Measurements from ENCODE around the gene CAMKK2.

DNA sequence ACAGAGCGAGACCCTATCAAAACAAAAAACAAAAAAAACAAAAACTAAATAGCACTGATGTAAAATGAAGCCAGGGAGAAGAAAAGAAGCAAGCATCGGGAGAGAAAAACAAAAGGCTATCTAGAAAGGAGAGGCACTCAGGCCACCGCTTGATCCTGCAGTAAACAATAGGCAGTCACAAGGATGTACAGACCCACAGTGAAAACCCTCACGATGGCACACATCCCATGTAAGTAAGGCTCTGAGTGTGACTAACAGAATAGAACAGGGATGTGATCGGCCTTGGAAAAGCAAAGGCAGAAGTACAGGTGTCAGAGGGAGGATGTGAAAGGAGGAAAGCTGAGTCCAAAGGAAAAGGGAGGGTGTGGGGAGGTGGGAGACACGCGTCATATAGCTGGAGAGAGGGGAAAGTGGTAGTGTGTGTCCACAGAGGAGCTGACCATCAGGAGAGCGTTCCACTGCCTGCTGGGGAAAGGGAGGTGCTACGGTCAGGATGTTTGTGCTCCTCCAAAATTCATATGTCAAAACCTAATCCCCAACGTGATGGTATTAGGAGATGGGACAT is 31.5 kb downstream of the CAMKK2 start:
- TF ChIP-seq, protein P1, sequence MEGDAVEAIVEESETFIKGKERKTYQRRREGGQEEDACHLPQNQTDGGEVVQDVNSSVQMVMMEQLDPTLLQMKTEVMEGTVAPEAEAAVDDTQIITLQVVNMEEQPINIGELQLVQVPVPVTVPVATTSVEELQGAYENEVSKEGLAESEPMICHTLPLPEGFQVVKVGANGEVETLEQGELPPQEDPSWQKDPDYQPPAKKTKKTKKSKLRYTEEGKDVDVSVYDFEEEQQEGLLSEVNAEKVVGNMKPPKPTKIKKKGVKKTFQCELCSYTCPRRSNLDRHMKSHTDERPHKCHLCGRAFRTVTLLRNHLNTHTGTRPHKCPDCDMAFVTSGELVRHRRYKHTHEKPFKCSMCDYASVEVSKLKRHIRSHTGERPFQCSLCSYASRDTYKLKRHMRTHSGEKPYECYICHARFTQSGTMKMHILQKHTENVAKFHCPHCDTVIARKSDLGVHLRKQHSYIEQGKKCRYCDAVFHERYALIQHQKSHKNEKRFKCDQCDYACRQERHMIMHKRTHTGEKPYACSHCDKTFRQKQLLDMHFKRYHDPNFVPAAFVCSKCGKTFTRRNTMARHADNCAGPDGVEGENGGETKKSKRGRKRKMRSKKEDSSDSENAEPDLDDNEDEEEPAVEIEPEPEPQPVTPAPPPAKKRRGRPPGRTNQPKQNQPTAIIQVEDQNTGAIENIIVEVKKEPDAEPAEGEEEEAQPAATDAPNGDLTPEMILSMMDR (IDR thresholded peaks at IDR 0.05), result no peak
- TF ChIP-seq POLR2A (IDR thresholded peaks at IDR 0.05), result no peak
